GM23338 (cell line): ENCODE data around the gene ROCK2. TPM values are rescaled to one million over a fixed set of nuclear protein-coding genes. Genes with fewer than 3 reads are reported as not detected.

ENCODE experiments used
- ATAC-seq: fragments of 200-7000 bp; cut with Tn5 transposase; 3 replicates; pipeline ENCODE4 v1.9.1; 2020
- DNase-seq: peaks from one replicate; pipeline ENCODE4 v3.0.0-alpha.2; 2015; ENCODE audit warnings: low spot score
- H2AFZ ChIP-seq: fragments of 200-600 bp; sonication (generic); 2 replicates; pipeline ENCODE4 v1.8.0; 2016; ENCODE audit warnings: antibody characterized with exemption, mild to moderate bottlenecking, moderate library complexity
- H3F3A ChIP-seq: fragments of 200-600 bp; sonication (generic); replicated peaks from 2 replicates; pipeline ENCODE4 v1.8.0; 2017; ENCODE audit warnings: antibody characterized with exemption, mixed run types, low read depth
- H3K27ac ChIP-seq: fragments of 200-600 bp; sonication (generic); 2 replicates; pipeline ENCODE4 v1.6.1; 2016; ENCODE audit warnings: low read depth
- H3K27me3 ChIP-seq: fragments of 200-600 bp; sonication (generic); 2 replicates; pipeline ENCODE4 v1.8.0; 2016; ENCODE audit warnings: mild to moderate bottlenecking, mixed run types, moderate library complexity; ENCODE audit not compliant: insufficient read depth
- H3K36me3 ChIP-seq: fragments of 200-600 bp; sonication (generic); 2 replicates; pipeline ENCODE4 v1.8.0; 2016; ENCODE audit warnings: mild to moderate bottlenecking; ENCODE audit not compliant: insufficient read depth
- H3K4me1 ChIP-seq: fragments of 200-600 bp; sonication (generic); 2 replicates; pipeline ENCODE4 v1.8.0; 2016; ENCODE audit warnings: mild to moderate bottlenecking, moderate library complexity; ENCODE audit not compliant: insufficient read depth
- H3K4me2 ChIP-seq: fragments of 200-600 bp; sonication (generic); 2 replicates; pipeline ENCODE4 v1.7.1; 2017; ENCODE audit warnings: mixed run types
- H3K4me3 ChIP-seq: fragments of 200-600 bp; sonication (generic); 2 replicates; pipeline ENCODE4 v1.6.1; 2016; ENCODE audit warnings: mixed run types
- H3K79me2 ChIP-seq: fragments of 200-600 bp; sonication (generic); replicated peaks from 2 replicates; pipeline ENCODE4 v1.8.0; 2017; ENCODE audit warnings: mild to moderate bottlenecking; ENCODE audit not compliant: insufficient read depth
- H3K9me2 ChIP-seq: fragments of 200-600 bp; sonication (generic); 2 replicates; pipeline ENCODE4 v1.8.0; 2017; ENCODE audit not compliant: insufficient read depth
- H4K20me1 ChIP-seq: fragments of 200-600 bp; sonication (generic); replicated peaks from 2 replicates; pipeline ENCODE4 v1.8.0; 2017; ENCODE audit warnings: mild to moderate bottlenecking; ENCODE audit not compliant: insufficient read depth
- H3K27ac Mint-ChIP-seq: 2 replicates; pipeline ENCODE4 v1.8.0; 2020; ENCODE audit warnings: inconsistent platforms, mild to moderate bottlenecking, moderate library complexity, mixed read lengths
- H3K27me3 Mint-ChIP-seq: 3 replicates; pipeline ENCODE4 v1.8.0; 2022; ENCODE audit warnings: low read depth, mild to moderate bottlenecking, moderate library complexity, mixed read lengths, inconsistent platforms; ENCODE audit not compliant: insufficient read depth, poor library complexity
- H3K36me3 Mint-ChIP-seq: 3 replicates; pipeline ENCODE4 v1.8.0; 2021; ENCODE audit warnings: low read depth, mild to moderate bottlenecking, inconsistent platforms, moderate library complexity, mixed read lengths
- H3K4me1 Mint-ChIP-seq: 3 replicates; pipeline ENCODE4 v1.8.0; 2020; ENCODE audit warnings: mild to moderate bottlenecking, inconsistent platforms, mixed read lengths
- H3K4me3 Mint-ChIP-seq: 3 replicates; pipeline ENCODE4 v1.8.0; 2021; ENCODE audit warnings: moderate library complexity, mild to moderate bottlenecking, inconsistent platforms, mixed read lengths
- H3K9me3 Mint-ChIP-seq: 3 replicates; pipeline ENCODE4 v1.8.0; 2020; ENCODE audit warnings: moderate library complexity, mild to moderate bottlenecking, inconsistent platforms, mixed read lengths
- CREB1 ChIP-seq: fragments of 250-450 bp; sonication (Bioruptor Pico); IDR thresholded peaks from 2 replicates; pipeline ENCODE4 v1.5.0; 2020; ENCODE audit warnings: low read depth, mild to moderate bottlenecking, moderate library complexity
- CTCF ChIP-seq, 2 experiments: fragments of 200-600 bp in 1 of 2; sonication (generic) in 1 of 2; conservative IDR thresholded peaks; 2 replicates each; pipeline versions ENCODE4 v1.5.1 to v1.6.1; 2016 to 2017; ENCODE audit warnings: antibody characterized with exemption in 2 of 2, low read depth in 2 of 2, mild to moderate bottlenecking in 2 of 2, moderate library complexity in 1 of 2
- ETS1 ChIP-seq: IDR thresholded peaks from 2 replicates; pipeline ENCODE4 v1.6.1; 2016; ENCODE audit warnings: antibody characterized with exemption
- EZH2 ChIP-seq: fragments of 200-600 bp; sonication (generic); IDR thresholded peaks from one replicate; pipeline ENCODE4 v1.8.0; 2017; ENCODE audit warnings: antibody characterized with exemption, mild to moderate bottlenecking, low read depth; ENCODE audit not compliant: unreplicated experiment
- EZH2phosphoT487 ChIP-seq: fragments of 200-600 bp; sonication (generic); IDR thresholded peaks from one replicate; pipeline ENCODE4 v1.8.1; 2018; ENCODE audit warnings: antibody characterized with exemption; ENCODE audit not compliant: unreplicated experiment
- JUNB ChIP-seq: IDR thresholded peaks from one replicate; pipeline ENCODE4 v1.6.1; 2016; ENCODE audit warnings: antibody characterized with exemption; ENCODE audit not compliant: unreplicated experiment
- NANOG ChIP-seq: IDR thresholded peaks from 2 replicates; pipeline ENCODE4 v1.6.1; 2016; ENCODE audit warnings: antibody characterized with exemption, borderline replicate concordance
- POLR2AphosphoS5 ChIP-seq: IDR thresholded peaks from 2 replicates; pipeline ENCODE4 v1.6.1; 2016; ENCODE audit warnings: antibody characterized with exemption, low read depth
- REST ChIP-seq: IDR thresholded peaks from one replicate; pipeline ENCODE4 v1.6.1; 2018; ENCODE audit warnings: antibody characterized with exemption; ENCODE audit not compliant: unreplicated experiment
- polyA plus RNA-seq: library from polyadenylated mRNA; unstranded; fragments of >200 nt; fragmentation: Nextera tagmentation; extraction: Ambion mirVana; gene quantifications from 2 replicates; pipeline ENCODE4 v1.2.1, GENCODE V29; 2016
- total RNA-seq: library from RNA; depleted of rRNA; stranded (reverse); fragments of >200 nt; shearing (Covaris generic); gene quantifications from 2 replicates; pipeline ENCODE4 v1.2.3, GENCODE V29; 2014

Gene ROCK2
- total and polyA plus RNA-seq, 2 experiments from 2014 or later, result 16.4 to 28.0 TPM

GRCh38 chr2:11286749-11287148 is 57.7 kb downstream of the ROCK2 start:
- Mint-ChIP-seq H3K4me3 (no peak overlapping the region), H3K9me3 (peaks cover 6% of the 10 kb centered on the region; the same call in 1 of the 3 replicates), H3K27ac (no peak overlapping the region), H3K36me3 (peaks cover 28% of the 10 kb centered on the region), H3K4me1 (peaks cover 9% of the 10 kb centered on the region; the same call in 2 of the 3 replicates), H3K27me3 (no peaks in the 10 kb centered on the region)
- Histone ChIP-seq H3F3A (no peaks in the 10 kb centered on the region), H3K4me2 (no peak overlapping the region), H3K27ac (no peak overlapping the region), H3K4me1 (no peaks in the 10 kb centered on the region), H3K27me3 (no peaks in the 10 kb centered on the region), H4K20me1 (peaks cover 5% of the 10 kb centered on the region; the same call in 1 of the 2 replicates), H3K4me3 (no peak overlapping the region), H2AFZ (no peak overlapping the region), H3K9me2 (no peaks in the 10 kb centered on the region), H3K36me3 (peaks cover 4% of the 10 kb centered on the region; the same call in 1 of the 2 replicates), H3K79me2 (peaks cover 52% of the 10 kb centered on the region)
- DNase-seq (no peak), ATAC-seq (no peak)
- no peak for TF ChIP-seq CTCF (conservative IDR thresholded peaks at IDR 0.05; ENCODE audit: low read depth in 2 of 2)
- no peak for TF ChIP-seq REST
- no peak for TF ChIP-seq NANOG
- no peak for TF ChIP-seq CREB1 (CRISPR knock-in tag)
- TF ChIP-seq EZH2, result no peak
- TF ChIP-seq JUNB, result no peak
- no peak for TF ChIP-seq ETS1
- no peak for TF ChIP-seq EZH2phosphoT487

GRCh38 chr2:11286323-11286722 is 58.1 kb downstream of the ROCK2 start:
- peaks cover 51% of the 10 kb centered on the region for H3K79me2 ChIP-seq
- peaks cover 6% of the 10 kb centered on the region; the same call in 1 of the 3 replicates for H3K9me3 Mint-ChIP-seq
- H3K9me2 ChIP-seq, result no peaks in the 10 kb centered on the region
- H3K27me3 Mint-ChIP-seq, result no peaks in the 10 kb centered on the region
- H3F3A ChIP-seq, result no peaks in the 10 kb centered on the region
- no peak for ATAC-seq
- H3K4me2 ChIP-seq, result no peak overlapping the region
- H3K27me3 ChIP-seq, result no peaks in the 10 kb centered on the region
- H3K27ac ChIP-seq, result no peak overlapping the region
- no peak overlapping the region for H3K27ac Mint-ChIP-seq
- H3K36me3 Mint-ChIP-seq, result peaks cover 28% of the 10 kb centered on the region
- peaks cover 9% of the 10 kb centered on the region; the same call in 2 of the 3 replicates for H3K4me1 Mint-ChIP-seq
- DNase-seq, result no peak
- no peak overlapping the region for H3K4me3 ChIP-seq
- peaks cover 4% of the 10 kb centered on the region; the same call in 1 of the 2 replicates for H3K36me3 ChIP-seq
- no peaks in the 10 kb centered on the region for H3K4me1 ChIP-seq
- H2AFZ ChIP-seq, result no peak overlapping the region
- H3K4me3 Mint-ChIP-seq, result no peak overlapping the region
- H4K20me1 ChIP-seq, result peaks cover 5% of the 10 kb centered on the region; the same call in 1 of the 2 replicates
- TF ChIP-seq EZH2phosphoT487 (no peak), REST (no peak), ETS1 (no peak), POLR2AphosphoS5 (no peak)
